SK-N-SH treated with all-trans-retinoic acid at 6 μM for 48 hours (cell line): Measurements from ENCODE around the gene DROSHA.

ENCODE experiments used
- ATAC-seq: fragments of 200-7000 bp; cut with Tn5 transposase; 3 replicates; pipeline ENCODE4 v1.9.1; 2020; ENCODE audit warnings: mild to moderate bottlenecking, moderate library complexity
- ARNTL ChIP-seq: fragments of 450-650 bp; formaldehyde crosslinking; IDR thresholded peaks from 2 replicates; pipeline ENCODE4 v1.5.0; 2020; ENCODE audit warnings: low read depth, mild to moderate bottlenecking, moderate library complexity, borderline replicate concordance
- BACH2 ChIP-seq: fragments of 250-450 bp; sonication (Bioruptor Pico); IDR thresholded peaks from 2 replicates; pipeline ENCODE4 v1.9.0; 2021; ENCODE audit warnings: mild to moderate bottlenecking, borderline replicate concordance
- CREB5 ChIP-seq: fragments of 250-450 bp; sonication (Bioruptor Pico); IDR thresholded peaks from 2 replicates; pipeline ENCODE4 v1.5.1; 2020; ENCODE audit warnings: low read depth, mild to moderate bottlenecking, moderate library complexity
- CSRNP3 ChIP-seq: fragments of 250-450 bp; sonication (Bioruptor Pico); IDR thresholded peaks from 2 replicates; pipeline ENCODE4 v1.5.1; 2021; ENCODE audit warnings: mild to moderate bottlenecking, moderate library complexity
- ESRRG ChIP-seq: fragments of 250-450 bp; sonication (Bioruptor Pico); IDR thresholded peaks from 2 replicates; pipeline ENCODE4 v1.6.1; 2021; ENCODE audit warnings: mild to moderate bottlenecking
- GLIS3 ChIP-seq: fragments of 250-450 bp; sonication (Bioruptor Pico); IDR thresholded peaks from 2 replicates; pipeline ENCODE4 v1.5.0; 2020; ENCODE audit warnings: mild to moderate bottlenecking, moderate library complexity
- ISL1 ChIP-seq: fragments of 250-450 bp; sonication (Bioruptor Pico); IDR thresholded peaks from 2 replicates; pipeline ENCODE4 v2.1.2; 2022; ENCODE audit warnings: mild to moderate bottlenecking, moderate library complexity
- OSR1 ChIP-seq: fragments of 250-450 bp; sonication (Bioruptor Pico); IDR thresholded peaks from 2 replicates; pipeline ENCODE4 v1.8.0; 2022; ENCODE audit warnings: moderate library complexity, mild to moderate bottlenecking, inconsistent platforms
- PATZ1 ChIP-seq: fragments of 250-450 bp; sonication (Bioruptor Pico); IDR thresholded peaks from 2 replicates; pipeline ENCODE4 v1.8.0; 2020; ENCODE audit warnings: mild to moderate bottlenecking, moderate library complexity, borderline replicate concordance
- POU6F1 ChIP-seq: fragments of 250-450 bp; sonication (Bioruptor Pico); IDR thresholded peaks from 2 replicates; pipeline ENCODE4 v1.8.0; 2021; ENCODE audit warnings: low read depth, mild to moderate bottlenecking, moderate library complexity, borderline replicate concordance
- PPARA ChIP-seq: fragments of 250-450 bp; sonication (Bioruptor Pico); IDR thresholded peaks from 2 replicates; pipeline ENCODE4 v1.5.0; 2020; ENCODE audit warnings: mild to moderate bottlenecking, borderline replicate concordance
- RARB ChIP-seq: fragments of 250-450 bp; sonication (Bioruptor Pico); IDR thresholded peaks from 2 replicates; pipeline ENCODE4 v1.8.0; 2021; ENCODE audit warnings: mild to moderate bottlenecking, moderate library complexity
- SNAI2 ChIP-seq: fragments of 250-450 bp; sonication (Bioruptor Pico); IDR thresholded peaks from 2 replicates; pipeline ENCODE4 v1.5.0; 2020; ENCODE audit warnings: mild to moderate bottlenecking, moderate library complexity
- TCF4 ChIP-seq: fragments of 250-450 bp; sonication (Bioruptor Pico); IDR thresholded peaks from 2 replicates; pipeline ENCODE4 v1.8.0; 2021; ENCODE audit warnings: mild to moderate bottlenecking, moderate library complexity, borderline replicate concordance
- TOX ChIP-seq: fragments of 250-450 bp; sonication (Bioruptor Pico); IDR thresholded peaks from 2 replicates; pipeline ENCODE4 v1.8.0; 2021; ENCODE audit warnings: mild to moderate bottlenecking, moderate library complexity, borderline replicate concordance
- TSHZ2 ChIP-seq: fragments of 250-450 bp; sonication (Bioruptor Pico); IDR thresholded peaks from 2 replicates; pipeline ENCODE4 v1.5.0; 2020; ENCODE audit warnings: mild to moderate bottlenecking, moderate library complexity
- ZFP3 ChIP-seq: fragments of 250-450 bp; sonication (Bioruptor Pico); IDR thresholded peaks from 2 replicates; pipeline ENCODE4 v1.5.0; 2020; ENCODE audit warnings: mild to moderate bottlenecking, moderate library complexity
- ZFP30 ChIP-seq: fragments of 450-650 bp; formaldehyde crosslinking; IDR thresholded peaks from 2 replicates; pipeline ENCODE4 v1.5.0; 2022; ENCODE audit warnings: mild to moderate bottlenecking, moderate library complexity
- ZNF565 ChIP-seq: fragments of 450-650 bp; formaldehyde crosslinking; conservative IDR thresholded peaks from 2 replicates; pipeline ENCODE4 v1.5.0; 2020; ENCODE audit warnings: low read depth, mild to moderate bottlenecking, moderate library complexity
- ZNF70 ChIP-seq: fragments of 450-650 bp; formaldehyde crosslinking; IDR thresholded peaks from 2 replicates; pipeline ENCODE4 v1.5.0; 2020; ENCODE audit warnings: mild to moderate bottlenecking, moderate library complexity

DROSHA gene

GRCh38 chr5:31487506-31487905, 44.4 kb downstream of the DROSHA start:
- ATAC-seq, result no peak
- TF ChIP-seq ISL1 (no peak), GLIS3 (CRISPR knock-in tag) (no peak), PATZ1 (CRISPR knock-in tag) (no peak), POU6F1 (no peak), BACH2 (CRISPR knock-in tag) (no peak), OSR1 (CRISPR knock-in tag) (no peak), CREB5 (CRISPR knock-in tag) (no peak), SNAI2 (CRISPR knock-in tag) (no peak), ARNTL (CRISPR knock-in tag) (no peak), CSRNP3 (CRISPR knock-in tag) (no peak), ESRRG (CRISPR knock-in tag) (no peak), ZNF565 (CRISPR knock-in tag) (no peak), PPARA (CRISPR knock-in tag) (no peak)

GRCh38 chr5:31486441-31486840, 45.5 kb downstream of the DROSHA start:
- ATAC-seq, result no peak; the same call in 2 of the 3 replicates
- no peak for TF ChIP-seq POU6F1
- TF ChIP-seq CREB5 (CRISPR knock-in tag), result no peak
- TF ChIP-seq TOX, result no peak
- TF ChIP-seq ZNF70, result no peak
- TF ChIP-seq OSR1 (CRISPR knock-in tag), result no peak
- TF ChIP-seq ZFP3 (CRISPR knock-in tag), result no peak
- no peak for TF ChIP-seq TSHZ2 (CRISPR knock-in tag)
- TF ChIP-seq RARB (CRISPR knock-in tag), result no peak
- no peak for TF ChIP-seq PATZ1 (CRISPR knock-in tag)
- no peak for TF ChIP-seq GLIS3 (CRISPR knock-in tag)
- no peak for TF ChIP-seq PPARA (CRISPR knock-in tag)
- no peak for TF ChIP-seq ESRRG (CRISPR knock-in tag)
- TF ChIP-seq ARNTL (CRISPR knock-in tag), result no peak
- no peak for TF ChIP-seq TCF4 (CRISPR knock-in tag)
- TF ChIP-seq ZFP30 (CRISPR knock-in tag), result no peak
- no peak for TF ChIP-seq BACH2 (CRISPR knock-in tag)
- TF ChIP-seq, all 23 proteins: peak for 0
